ENCODE results near the gene CHST11.

Gene CHST11

GRCh38 chr12:104604995-104605675 is 148.4 kb downstream of the CHST11 start:
- no peaks in the 10 kb centered on the region for H3K79me2 ChIP-seq (ENCODE audit: insufficient read depth, low read length)
- H3F3A ChIP-seq (ENCODE audit: insufficient read depth) = no peaks in the 10 kb centered on the region
- no peaks in the 10 kb centered on the region for H3K9me2 ChIP-seq (replicated peaks; ENCODE audit: insufficient read depth, low read length)
- no peak overlapping the region for H3K4me3 ChIP-seq (ENCODE audit: insufficient read depth, low read length, poor library complexity, severe bottlenecking)
- no peaks in the 10 kb centered on the region for H3K36me3 ChIP-seq (ENCODE audit: low read length)
- no peaks in the 10 kb centered on the region for H4K20me1 ChIP-seq (ENCODE audit: low read depth, low read length)
- H3K27ac ChIP-seq (ENCODE audit: low read depth, low read length) = no peak overlapping the region; the same call in 1 of the 2 replicates
- no peak for TF ChIP-seq EZH2phosphoT487 (conservative IDR thresholded peaks at IDR 0.05; ENCODE audit: low read length)
- no peak for TF ChIP-seq CTCF (IDR thresholded peaks at IDR 0.05; ENCODE audit: insufficient read depth, low read length, poor library complexity, severe bottlenecking)
- no peaks in the 10 kb centered on the region for H3K27me3 ChIP-seq (ENCODE audit: low read length)
- no peak overlapping the region for H3K9ac ChIP-seq (ENCODE audit: low read length)
- H3K4me2 ChIP-seq (ENCODE audit: low read depth, low read length, poor library complexity, severe bottlenecking) = peak overlapping the region; percentile 47
- H3K9me3 ChIP-seq (ENCODE audit: insufficient read depth, low read length) = no peaks in the 10 kb centered on the region
- H2AFZ ChIP-seq (ENCODE audit: low read depth, low read length, severe bottlenecking) = no peak overlapping the region

DNA sequence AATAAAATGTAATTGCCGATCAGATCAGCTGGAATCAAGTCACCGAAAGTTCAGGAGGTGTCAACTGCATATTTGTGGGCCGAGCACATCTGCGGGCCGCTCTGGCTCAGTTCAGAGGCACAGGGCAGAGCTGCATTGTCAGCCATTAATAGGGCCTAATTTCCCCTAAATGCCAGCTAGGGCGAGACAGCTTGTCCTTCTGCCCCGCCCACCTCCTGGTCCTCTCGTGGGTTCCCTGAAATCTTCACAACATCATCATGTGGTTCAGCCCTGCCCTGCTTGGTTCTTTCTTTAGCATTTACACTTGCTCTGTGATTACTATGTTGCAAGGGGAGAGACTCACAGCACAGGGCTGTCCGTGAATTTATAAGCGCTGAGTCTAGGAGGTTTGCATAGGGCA is 148.9 kb downstream of the CHST11 start:
- Histone ChIP-seq H3K9ac (ENCODE audit: low read length) (no peak overlapping the region), H3K36me3 (ENCODE audit: low read length) (no peaks in the 10 kb centered on the region), H3K4me3 (ENCODE audit: insufficient read depth, low read length, poor library complexity, severe bottlenecking) (no peak overlapping the region), H3K9me3 (ENCODE audit: insufficient read depth, low read length) (no peaks in the 10 kb centered on the region), H4K20me1 (ENCODE audit: low read depth, low read length) (no peaks in the 10 kb centered on the region), H3K9me2 (replicated peaks; ENCODE audit: insufficient read depth, low read length) (no peaks in the 10 kb centered on the region), H3K27me3 (ENCODE audit: low read length) (no peaks in the 10 kb centered on the region), H3K4me2 (ENCODE audit: low read depth, low read length, poor library complexity, severe bottlenecking) (no peak overlapping the region), H2AFZ (ENCODE audit: low read depth, low read length, severe bottlenecking) (no peak overlapping the region), H3F3A (ENCODE audit: insufficient read depth) (no peaks in the 10 kb centered on the region), H3K79me2 (ENCODE audit: insufficient read depth, low read length) (no peaks in the 10 kb centered on the region), H3K27ac (ENCODE audit: low read depth, low read length) (no peak overlapping the region)
- TF ChIP-seq CTCF (IDR thresholded peaks at IDR 0.05; ENCODE audit: insufficient read depth, low read length, poor library complexity, severe bottlenecking) (no peak), EZH2phosphoT487 (conservative IDR thresholded peaks at IDR 0.05; ENCODE audit: low read length) (no peak)

DNA sequence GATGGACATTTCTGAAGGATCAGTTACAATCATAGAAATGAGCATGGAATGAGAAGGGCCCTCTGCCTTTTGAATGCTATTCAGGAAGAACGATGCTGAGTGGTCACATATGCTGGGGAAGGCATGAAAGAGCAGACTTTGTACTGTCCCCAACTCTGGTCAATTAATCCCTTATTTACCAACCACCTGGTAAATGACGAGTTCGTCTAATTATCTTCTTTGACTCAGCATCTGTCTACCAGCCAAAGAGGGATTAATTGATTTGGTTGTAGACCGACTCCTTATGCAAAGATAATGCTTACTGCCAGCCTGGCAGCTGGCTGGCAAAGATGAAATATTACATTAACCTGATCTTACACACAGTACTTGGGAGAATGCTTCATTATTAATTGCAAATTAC is 152.2 kb downstream of the CHST11 start:
- TF ChIP-seq EZH2phosphoT487 (conservative IDR thresholded peaks at IDR 0.05; ENCODE audit: low read length) (no peak), CTCF (IDR thresholded peaks at IDR 0.05; ENCODE audit: insufficient read depth, low read length, poor library complexity, severe bottlenecking) (no peak)
- Histone ChIP-seq H3F3A (ENCODE audit: insufficient read depth) (no peaks in the 10 kb centered on the region), H3K27ac (ENCODE audit: low read depth, low read length) (no peak overlapping the region), H3K4me2 (ENCODE audit: low read depth, low read length, poor library complexity, severe bottlenecking) (no peak overlapping the region), H3K9me3 (ENCODE audit: insufficient read depth, low read length) (no peaks in the 10 kb centered on the region), H3K9ac (ENCODE audit: low read length) (no peak overlapping the region), H3K36me3 (ENCODE audit: low read length) (no peaks in the 10 kb centered on the region), H2AFZ (ENCODE audit: low read depth, low read length, severe bottlenecking) (no peak overlapping the region), H3K4me3 (ENCODE audit: insufficient read depth, low read length, poor library complexity, severe bottlenecking) (no peak overlapping the region), H3K9me2 (replicated peaks; ENCODE audit: insufficient read depth, low read length) (no peaks in the 10 kb centered on the region), H3K27me3 (ENCODE audit: low read length) (no peaks in the 10 kb centered on the region), H4K20me1 (ENCODE audit: low read depth, low read length) (no peaks in the 10 kb centered on the region), H3K79me2 (ENCODE audit: insufficient read depth, low read length) (no peaks in the 10 kb centered on the region)
